H9 (cell line): ENCODE results near the gene CHAMP1. TPM values are rescaled to one million over a fixed set of nuclear protein-coding genes. Genes with fewer than 3 reads are reported as not detected.

Experiments
- DNase-seq: peaks from one replicate; pipeline ENCODE4 v3.0.0-alpha.2; 2017
- H2AFZ ChIP-seq: one replicate; pipeline ENCODE4 v1.6.1; 2013; ENCODE audit warnings: mild to moderate bottlenecking, low read length, control low read depth, moderate library complexity
- H2AK5ac ChIP-seq: 2 replicates; pipeline ENCODE4 v1.6.1; 2013; ENCODE audit warnings: low read length, control low read depth, mixed read lengths; ENCODE audit not compliant: insufficient read length
- H2BK120ac ChIP-seq: one replicate; pipeline ENCODE4 v1.6.1; 2013; ENCODE audit warnings: low read depth, mild to moderate bottlenecking, low read length, control low read depth, inconsistent platforms; ENCODE audit not compliant: poor library complexity, severe bottlenecking
- H2BK12ac ChIP-seq: 2 replicates; pipeline ENCODE4 v1.6.1; 2013; ENCODE audit warnings: low read length, control low read depth, mixed read lengths, low read depth; ENCODE audit not compliant: insufficient read length
- H2BK15ac ChIP-seq: 2 replicates; pipeline ENCODE4 v1.6.1; 2013; ENCODE audit warnings: low read depth, low read length, control low read depth
- H2BK20ac ChIP-seq: one replicate; pipeline ENCODE4 v1.6.1; 2013; ENCODE audit warnings: low read depth, mild to moderate bottlenecking, low read length, control low read depth, inconsistent platforms; ENCODE audit not compliant: poor library complexity, severe bottlenecking
- H2BK5ac ChIP-seq: 2 replicates; pipeline ENCODE4 v1.6.1; 2013; ENCODE audit warnings: low read length, control low read depth, mixed read lengths; ENCODE audit not compliant: insufficient read length
- H3K14ac ChIP-seq: 2 replicates; pipeline ENCODE4 v1.6.1; 2013; ENCODE audit warnings: low read length, control low read depth; ENCODE audit not compliant: insufficient read depth
- H3K18ac ChIP-seq: 2 replicates; pipeline ENCODE4 v1.6.1; 2013; ENCODE audit warnings: low read depth, mild to moderate bottlenecking, mixed read lengths, low read length, control low read depth; ENCODE audit not compliant: insufficient read length
- H3K23ac ChIP-seq: 2 replicates; pipeline ENCODE4 v1.6.1; 2013; ENCODE audit warnings: low read length, control low read depth, mixed read lengths, low read depth; ENCODE audit not compliant: insufficient read length
- H3K23me2 ChIP-seq: 2 replicates; pipeline ENCODE4 v1.6.1; 2013; ENCODE audit warnings: low read depth, mild to moderate bottlenecking, mixed read lengths, low read length, control low read depth; ENCODE audit not compliant: insufficient read length, poor library complexity, severe bottlenecking
- H3K27ac ChIP-seq: 2 replicates; pipeline ENCODE4 v1.5.1; 2013; ENCODE audit warnings: low read length, control low read depth, mixed read lengths, low read depth; ENCODE audit not compliant: insufficient read length
- H3K27me3 ChIP-seq: 2 replicates; pipeline ENCODE4 v1.6.1; 2013; ENCODE audit warnings: low read length, control low read depth, inconsistent platforms; ENCODE audit not compliant: insufficient read depth
- H3K4ac ChIP-seq: 2 replicates; pipeline ENCODE4 v1.6.1; 2013; ENCODE audit warnings: low read depth, mild to moderate bottlenecking, control low read depth, inconsistent platforms, low read length, moderate library complexity
- H3K4me1 ChIP-seq: 2 replicates; pipeline ENCODE4 v1.6.1; 2013; ENCODE audit warnings: low read length, control low read depth, inconsistent platforms; ENCODE audit not compliant: insufficient read depth
- H3K4me2 ChIP-seq: 2 replicates; pipeline ENCODE4 v1.6.1; 2013; ENCODE audit warnings: low read length, control low read depth, mixed read lengths; ENCODE audit not compliant: insufficient read length, insufficient read depth
- H3K56ac ChIP-seq: 2 replicates; pipeline ENCODE4 v1.6.1; 2013; ENCODE audit warnings: low read depth, mild to moderate bottlenecking, mixed read lengths, low read length, control low read depth; ENCODE audit not compliant: insufficient read length
- H3K79me1 ChIP-seq: 2 replicates; pipeline ENCODE4 v1.6.1; 2013; ENCODE audit warnings: low read depth, mild to moderate bottlenecking, moderate library complexity, low read length, control low read depth, inconsistent platforms; ENCODE audit not compliant: insufficient read depth, poor library complexity, severe bottlenecking
- H3K79me2 ChIP-seq: 2 replicates; pipeline ENCODE4 v1.6.1; 2013; ENCODE audit warnings: low read length, control low read depth, inconsistent platforms; ENCODE audit not compliant: insufficient read depth
- H3K9ac ChIP-seq: 2 replicates; pipeline ENCODE4 v1.6.1; 2013; ENCODE audit warnings: low read length, control low read depth, mixed read lengths; ENCODE audit not compliant: insufficient read length; ENCODE audit errors: extremely low read depth
- H3K9me3 ChIP-seq: one replicate; pipeline ENCODE4 v1.6.1; 2013; ENCODE audit warnings: low read depth, low read length, inconsistent platforms; ENCODE audit not compliant: control insufficient read depth
- H3T11ph ChIP-seq: one replicate; pipeline ENCODE4 v1.6.1; 2013; ENCODE audit warnings: mild to moderate bottlenecking, low read length, control low read depth, inconsistent platforms
- H4K20me1 ChIP-seq: one replicate; pipeline ENCODE4 v1.6.1; 2013; ENCODE audit not compliant: control insufficient read depth, insufficient read length, insufficient read depth
- H4K5ac ChIP-seq: 2 replicates; pipeline ENCODE4 v1.6.1; 2013; ENCODE audit warnings: low read depth, mild to moderate bottlenecking, mixed read lengths, low read length, control low read depth; ENCODE audit not compliant: insufficient read length
- H4K8ac ChIP-seq: replicated peaks from 2 replicates; pipeline ENCODE4 v1.6.1; 2013; ENCODE audit warnings: low read length, control low read depth, mixed read lengths, low read depth; ENCODE audit not compliant: insufficient read length
- H4K91ac ChIP-seq: 2 replicates; pipeline ENCODE4 v1.6.1; 2013; ENCODE audit warnings: low read depth, mild to moderate bottlenecking, moderate library complexity, mixed read lengths, low read length, control low read depth; ENCODE audit not compliant: insufficient read length
- H3K27ac Mint-ChIP-seq, 3 experiments: 2 replicates in 2 of 3; 3 replicates in 1 of 3; pipeline ENCODE4 v1.8.0; 2020 to 2021; ENCODE audit warnings: mixed read lengths in 3 of 3, mild to moderate bottlenecking in 1 of 3, moderate library complexity in 1 of 3
- H3K27me3 Mint-ChIP-seq: 2 replicates; pipeline ENCODE4 v1.8.0; 2021; ENCODE audit warnings: low read depth, mild to moderate bottlenecking, moderate library complexity, mixed read lengths
- H3K36me3 Mint-ChIP-seq, 3 experiments: 2 replicates in 2 of 3; 3 replicates in 1 of 3; pipeline ENCODE4 v1.8.0; 2020 to 2021; ENCODE audit warnings: low read depth in 3 of 3, mixed read lengths in 3 of 3; ENCODE audit not compliant: insufficient read depth in 1 of 3
- H3K4me1 Mint-ChIP-seq, 2 experiments: 2 replicates each; pipeline ENCODE4 v1.8.0; 2020; ENCODE audit warnings: mixed read lengths in 2 of 2
- H3K4me3 Mint-ChIP-seq, 2 experiments: 2 replicates in 1 of 2; 3 replicates in 1 of 2; pipeline ENCODE4 v1.8.0; 2020 to 2021; ENCODE audit warnings: mild to moderate bottlenecking in 2 of 2, mixed read lengths in 2 of 2, moderate library complexity in 1 of 2
- H3K9me3 Mint-ChIP-seq, 2 experiments: 2 replicates in 1 of 2; 3 replicates in 1 of 2; pipeline ENCODE4 v1.8.0; 2020; ENCODE audit warnings: mild to moderate bottlenecking in 2 of 2, mixed read lengths in 2 of 2, moderate library complexity in 1 of 2
- WGBS: extraction: QIAGEN DNeasy Blood & Tissue Kit; methylation state at CpG from one replicate; pipeline ENCODE4 v1.1.7; 2013; ENCODE audit warnings: missing lambda C conversion rate, low lambda C conversion rate, mixed read lengths; ENCODE audit not compliant: insufficient read length; ENCODE audit errors: extremely low coverage; 5-methylcytosine and 5-hydroxymethylcytosine counted together
- total RNA-seq: library from RNA; stranded (reverse); gene quantifications from 2 replicates; pipeline ENCODE4 v1.2.1, GENCODE V29; 2021
- TF ChIP-seq, protein P1 (sequence below): fragments of 200-600 bp; sonication (generic); conservative IDR thresholded peaks from 3 replicates; pipeline ENCODE4 v1.8.0; 2021; ENCODE audit warnings: antibody characterized with exemption, mild to moderate bottlenecking

The CHAMP1 gene
- total RNA-seq, 1 experiment from 2014 or later: 62.1 TPM

- H3K79me2 ChIP-seq: peaks cover 16% of the 10 kb centered on the region; the same call in 1 of the 2 replicates
- H3K14ac ChIP-seq: no peak overlapping the region
- H3K27me3 ChIP-seq: no peaks in the 10 kb centered on the region
- peaks cover 12 to 15% of the 10 kb centered on the region in 2 experiments for H3K4me1 Mint-ChIP-seq
- no peak overlapping the region for H4K91ac ChIP-seq
- no peaks in the 10 kb centered on the region for H3K9me3 Mint-ChIP-seq
- no peak overlapping the region for H3K4ac ChIP-seq
- H3K4me2 ChIP-seq: no peak overlapping the region
- no peak for DNase-seq
- no peak overlapping the region for H4K5ac ChIP-seq
- TF ChIP-seq, protein P1, sequence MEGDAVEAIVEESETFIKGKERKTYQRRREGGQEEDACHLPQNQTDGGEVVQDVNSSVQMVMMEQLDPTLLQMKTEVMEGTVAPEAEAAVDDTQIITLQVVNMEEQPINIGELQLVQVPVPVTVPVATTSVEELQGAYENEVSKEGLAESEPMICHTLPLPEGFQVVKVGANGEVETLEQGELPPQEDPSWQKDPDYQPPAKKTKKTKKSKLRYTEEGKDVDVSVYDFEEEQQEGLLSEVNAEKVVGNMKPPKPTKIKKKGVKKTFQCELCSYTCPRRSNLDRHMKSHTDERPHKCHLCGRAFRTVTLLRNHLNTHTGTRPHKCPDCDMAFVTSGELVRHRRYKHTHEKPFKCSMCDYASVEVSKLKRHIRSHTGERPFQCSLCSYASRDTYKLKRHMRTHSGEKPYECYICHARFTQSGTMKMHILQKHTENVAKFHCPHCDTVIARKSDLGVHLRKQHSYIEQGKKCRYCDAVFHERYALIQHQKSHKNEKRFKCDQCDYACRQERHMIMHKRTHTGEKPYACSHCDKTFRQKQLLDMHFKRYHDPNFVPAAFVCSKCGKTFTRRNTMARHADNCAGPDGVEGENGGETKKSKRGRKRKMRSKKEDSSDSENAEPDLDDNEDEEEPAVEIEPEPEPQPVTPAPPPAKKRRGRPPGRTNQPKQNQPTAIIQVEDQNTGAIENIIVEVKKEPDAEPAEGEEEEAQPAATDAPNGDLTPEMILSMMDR: no peak
- no peaks in the 10 kb centered on the region for H4K20me1 ChIP-seq
- no peak overlapping the region for H4K8ac ChIP-seq
- no peak overlapping the region for H2BK20ac ChIP-seq
- peaks cover 3% of the 10 kb centered on the region for H3K79me1 ChIP-seq
- no peak overlapping the region for H3K56ac ChIP-seq
- H3K27me3 Mint-ChIP-seq: no peaks in the 10 kb centered on the region
- no peak overlapping the region for H3K4me3 Mint-ChIP-seq
- H2BK15ac ChIP-seq: no peak overlapping the region
- H2BK120ac ChIP-seq: no peak overlapping the region
- H2AFZ ChIP-seq: no peak overlapping the region
- no peak overlapping the region for H2AK5ac ChIP-seq
- no peak overlapping the region for H3K23ac ChIP-seq
- no peak overlapping the region for H3T11ph ChIP-seq
- no peak overlapping the region for H3K27ac ChIP-seq
- WGBS: no CpG with 5 or more reads among the region's 1 CpG
- H3K18ac ChIP-seq: no peak overlapping the region
- no peak overlapping the region for H2BK12ac ChIP-seq
- peaks cover 3% of the 10 kb centered on the region for H3K23me2 ChIP-seq
- H2BK5ac ChIP-seq: no peak overlapping the region
- no peak overlapping the region; a peak in 2 of 7 replicates for H3K27ac Mint-ChIP-seq
- H3K9ac ChIP-seq: no peak overlapping the region
- H3K4me1 ChIP-seq: no peaks in the 10 kb centered on the region
- no peaks in the 10 kb centered on the region for H3K9me3 ChIP-seq
- peaks cover 29 to 53% (median 48%) of the 10 kb centered on the region in 3 experiments for H3K36me3 Mint-ChIP-seq
Observed at GRCh38 chr13:114318624-114319023, 4.3 kb downstream of the CHAMP1 start.
